NCI-H1105 treated with DMSO at 0.1 percent for 48 hours (cell line): ENCODE results near the gene DAPK1.

Source experiments
- DNase-seq: peaks from one replicate; lab custom pipeline; 2025; lab: John Stamatoyannopoulos, UW

DAPK1 gene

GRCh38 chr9:87668722-87669121, 171.1 kb downstream of the DAPK1 start:
- DNase-seq: no peak

DNA sequence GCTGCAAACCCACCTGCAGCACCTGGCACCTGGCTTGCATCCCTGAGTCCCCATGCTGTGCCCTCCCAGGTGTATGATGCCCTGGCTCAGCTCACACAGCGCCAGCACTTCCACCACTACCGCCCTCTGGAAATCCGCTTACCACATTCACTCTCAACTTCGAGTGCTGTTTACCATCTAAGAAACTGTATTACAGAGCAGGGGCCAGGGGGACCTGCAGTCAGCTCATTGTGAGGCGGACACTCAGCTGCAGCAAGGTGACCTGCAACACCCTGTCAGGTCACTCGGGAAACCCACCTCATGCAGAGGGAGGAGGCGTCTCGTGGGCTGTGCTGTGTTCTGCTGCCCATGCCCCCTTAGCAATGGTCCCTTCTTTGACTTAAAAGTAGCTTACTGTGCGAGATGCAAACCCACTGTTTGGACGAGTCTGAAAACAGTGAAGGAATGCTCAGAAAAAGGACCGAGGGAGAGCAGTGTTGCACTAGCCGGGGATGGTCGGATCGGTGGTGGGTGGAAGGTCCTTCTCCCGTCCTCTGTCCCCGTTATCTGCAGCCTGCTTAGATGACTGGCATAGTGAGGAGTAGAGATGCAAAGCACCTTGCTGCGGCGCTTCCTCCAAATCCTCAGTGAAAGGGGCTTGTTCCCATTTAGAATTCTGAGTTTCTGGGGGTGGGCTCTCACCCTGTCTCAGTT, 173.1 kb downstream of the DAPK1 start:
- DNase-seq: peak; percentile 44

DNA sequence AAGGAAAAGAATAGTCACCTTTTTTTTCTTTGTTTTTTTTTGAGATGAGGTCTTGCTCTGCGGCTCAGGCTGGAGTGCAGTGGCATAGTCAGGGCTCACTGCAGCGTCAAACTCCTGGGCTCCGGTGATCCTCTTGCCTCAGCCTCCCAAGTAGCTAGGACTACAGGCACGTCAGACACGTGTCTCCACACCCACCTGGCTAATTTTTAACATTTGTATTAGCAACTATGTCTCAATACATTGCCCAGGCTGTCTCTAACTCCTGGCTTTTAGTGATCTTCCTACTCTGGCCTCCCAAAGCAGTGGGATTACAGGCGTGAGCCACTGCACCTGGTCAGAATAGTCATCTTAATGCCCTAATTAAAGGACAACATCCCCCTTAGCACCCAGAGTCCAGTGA, 173.8 kb downstream of the DAPK1 start:
- no peak for DNase-seq

- no peak for DNase-seq
Measured at GRCh38 chr9:87671925-87672324, 174.3 kb downstream of the DAPK1 start.

DNA sequence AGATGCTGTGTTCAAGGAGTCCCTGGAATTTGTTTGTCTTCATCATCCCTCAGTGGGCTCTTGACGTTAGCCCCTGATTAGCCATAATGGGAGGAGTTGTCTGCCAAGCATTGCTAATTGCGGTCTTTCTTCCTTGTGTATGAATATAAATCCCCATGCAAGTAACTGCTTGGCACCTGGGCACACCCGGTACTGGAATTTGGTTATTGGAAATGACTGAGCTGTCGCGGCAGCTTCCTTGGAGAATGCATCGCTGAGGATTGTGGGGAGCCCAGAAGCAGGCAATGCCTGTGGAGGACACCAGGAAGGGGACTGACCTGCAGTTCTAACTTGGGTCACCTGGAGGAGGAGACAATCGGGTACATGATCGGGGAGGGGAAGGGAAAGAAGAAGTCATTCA, 174.9 kb downstream of the DAPK1 start:
- DNase-seq: no peak

- DNase-seq: no peak
Measured at GRCh38 chr9:87673446-87674120, 175.9 kb downstream of the DAPK1 start.

DNA sequence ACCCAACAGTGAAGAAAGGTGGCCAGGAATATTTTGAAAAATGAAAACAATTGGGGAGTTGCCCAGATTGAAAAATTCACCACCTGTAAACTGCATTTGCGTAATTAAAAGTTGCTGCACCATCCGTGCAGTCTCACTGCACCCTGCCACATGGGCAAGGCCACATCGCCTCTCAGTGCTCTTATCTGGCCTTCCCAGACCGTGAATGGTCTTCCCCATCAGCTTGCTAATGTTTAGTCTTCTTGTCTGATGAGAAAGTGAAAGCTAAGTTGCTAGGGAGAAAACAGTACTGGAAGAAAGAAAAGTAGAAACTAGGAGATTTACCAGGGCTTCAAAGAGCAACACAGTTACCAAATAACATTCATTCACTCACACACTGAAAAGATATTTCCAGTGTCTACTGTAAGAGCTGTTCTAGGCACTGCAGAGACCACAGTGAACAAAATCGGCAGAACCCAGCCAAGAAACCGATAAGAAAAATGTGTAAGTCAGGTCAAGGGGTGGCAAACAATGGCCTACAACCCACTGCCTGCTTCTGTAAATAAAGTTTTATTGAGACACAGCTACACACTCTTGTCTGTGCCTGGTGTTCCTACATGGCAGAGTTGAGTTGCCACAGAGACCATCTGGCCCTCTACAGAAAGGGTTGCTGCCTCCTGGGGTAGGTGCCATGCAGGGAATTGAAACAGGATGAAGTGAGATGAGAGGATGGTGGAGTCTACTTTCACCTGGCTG, 177.1 kb downstream of the DAPK1 start:
- no peak for DNase-seq

DNA sequence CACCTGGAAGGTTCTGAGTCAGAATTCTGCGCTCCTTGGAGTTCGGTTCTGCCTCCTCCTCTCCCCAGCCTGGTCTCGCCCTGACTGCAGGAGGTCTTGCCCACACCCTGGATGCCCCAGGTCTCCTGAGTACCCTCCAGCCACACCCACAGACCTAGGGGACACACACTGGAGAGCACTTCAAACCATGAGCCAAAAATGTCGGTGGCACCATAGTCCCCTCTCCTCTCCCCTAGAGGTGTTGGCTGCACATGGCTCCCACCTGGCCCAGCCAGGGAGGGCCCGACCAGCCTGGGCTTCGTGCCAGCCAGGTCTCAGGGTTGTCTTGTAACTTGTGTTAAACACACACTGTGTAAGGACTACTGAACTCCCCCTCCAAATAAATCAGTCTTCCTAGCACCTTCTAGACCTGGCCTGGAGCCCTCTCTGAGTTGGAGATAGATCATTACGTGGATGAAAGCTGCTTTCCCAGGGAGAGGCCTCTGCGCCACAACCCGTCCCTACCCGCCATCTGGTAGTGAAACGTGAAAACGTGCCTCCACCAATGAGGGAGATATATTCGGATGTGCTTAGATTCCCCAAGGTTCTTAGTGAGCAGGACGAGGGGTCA, 178.3 kb downstream of the DAPK1 start:
- peak; percentile 33 for DNase-seq

- no peak for DNase-seq
Measured at GRCh38 chr9:87676976-87677775, 179.5 kb downstream of the DAPK1 start.

- no peak for DNase-seq
Measured at GRCh38 chr9:87677776-87678587, 180.3 kb downstream of the DAPK1 start.

DNA sequence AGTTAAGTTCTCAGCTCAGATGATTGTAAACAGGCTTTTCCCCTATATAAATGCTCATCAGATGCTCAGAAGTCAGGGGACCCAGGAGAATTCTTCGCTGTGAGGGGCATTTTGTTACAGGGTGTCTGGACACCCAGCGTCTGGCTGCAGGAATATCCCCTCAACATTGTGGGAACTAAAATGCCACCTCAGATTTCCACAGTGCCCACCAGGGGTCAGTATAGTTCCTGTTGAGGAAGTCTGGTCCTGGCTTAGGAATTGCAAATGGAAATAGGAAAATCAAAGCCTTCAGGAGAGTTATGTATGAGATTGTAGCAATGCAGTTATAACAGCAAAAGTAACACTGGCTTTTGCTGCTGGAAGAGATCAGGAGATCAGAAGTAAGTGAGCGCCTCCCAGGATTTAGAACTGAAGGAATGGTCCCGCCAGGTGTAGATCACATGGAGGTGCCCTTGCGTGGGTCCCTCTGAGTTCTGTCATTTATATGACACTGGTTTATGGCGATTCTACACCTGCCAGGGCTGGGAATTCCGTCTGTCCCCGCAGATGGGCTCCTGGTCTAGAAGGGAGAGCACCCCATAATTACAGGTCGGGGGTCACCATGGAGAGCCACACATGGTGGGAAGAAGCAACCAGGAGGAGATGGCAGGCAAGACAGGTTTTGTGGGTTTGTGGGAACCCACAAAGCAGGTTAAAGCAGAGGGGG, 181.1 kb downstream of the DAPK1 start:
- peak; percentile 57 for DNase-seq

DNA sequence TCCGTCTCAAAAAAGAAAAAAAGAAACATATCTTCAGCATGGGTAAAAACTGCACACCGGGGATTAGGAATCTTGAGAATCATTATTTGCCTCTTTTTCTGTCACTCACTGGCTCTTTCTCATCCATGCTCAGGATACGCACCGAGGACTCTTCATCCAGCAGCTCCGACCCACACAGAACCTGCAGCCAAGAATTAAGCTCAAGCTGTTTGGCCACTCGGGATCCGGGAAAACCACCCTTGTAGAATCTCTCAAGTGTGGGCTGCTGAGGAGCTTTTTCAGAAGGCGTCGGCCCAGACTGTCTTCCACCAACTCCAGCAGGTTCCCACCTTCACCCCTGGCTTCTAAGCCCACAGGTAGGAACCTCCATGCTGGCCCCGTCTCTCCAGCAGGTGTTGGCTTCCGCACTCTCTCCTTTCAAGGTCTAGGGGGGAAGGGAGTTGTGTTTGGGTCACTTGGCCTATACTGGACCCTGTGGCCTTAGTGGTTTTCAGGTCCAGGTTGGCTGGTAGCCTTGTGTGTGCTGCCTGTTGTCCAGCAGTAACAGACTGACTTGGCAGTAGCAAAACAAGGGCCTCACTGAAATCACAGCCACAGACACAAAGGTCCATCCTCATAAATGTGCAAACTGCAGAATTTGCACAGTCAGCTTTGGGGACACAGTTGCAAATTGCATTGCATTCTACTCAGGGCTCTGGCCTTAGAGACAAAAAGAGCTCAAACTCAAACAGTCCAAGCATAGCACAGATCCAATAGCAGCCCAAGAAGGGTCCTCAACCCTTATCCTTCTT, 183.8 kb downstream of the DAPK1 start:
- no peak for DNase-seq

DNA sequence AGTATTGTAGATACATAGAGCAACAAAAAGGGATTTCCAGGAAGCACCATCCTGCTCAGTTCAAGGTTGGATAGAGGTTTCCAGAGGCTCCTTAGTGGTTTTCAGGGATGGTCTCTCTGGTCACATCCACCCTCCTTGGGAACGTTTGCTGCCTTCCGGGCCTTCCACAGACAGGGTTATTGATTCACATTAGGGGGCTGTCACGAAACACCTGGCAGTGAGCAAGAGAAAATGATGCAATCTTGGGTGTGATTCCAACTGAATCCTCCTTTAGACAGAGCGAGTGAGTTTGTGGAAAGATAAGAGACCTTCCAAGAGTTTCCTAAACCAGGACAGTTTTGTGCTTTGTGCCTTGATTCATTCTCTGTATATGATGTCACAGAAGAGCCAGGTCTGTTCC, 184.4 kb downstream of the DAPK1 start:
- DNase-seq: no peak

DNA sequence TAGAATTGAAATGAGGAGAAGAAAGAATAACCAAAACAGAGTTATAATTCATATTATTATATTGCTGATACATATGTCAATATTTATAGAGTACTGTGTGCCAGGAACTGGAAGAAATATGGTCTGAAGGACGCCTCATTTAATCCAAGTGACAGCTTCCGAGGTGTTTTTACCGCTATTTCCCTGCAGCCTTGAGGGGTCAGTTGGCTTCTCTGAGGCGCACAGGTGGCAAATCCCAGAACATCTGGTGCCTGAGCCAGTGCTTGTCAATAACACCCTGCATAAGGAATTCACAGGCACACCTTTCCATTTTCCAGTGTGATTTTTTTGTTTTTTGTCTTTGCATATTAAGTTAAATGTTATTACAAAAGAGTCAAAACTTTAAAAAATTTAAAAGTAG, 185.0 kb downstream of the DAPK1 start:
- DNase-seq: no peak

DNA sequence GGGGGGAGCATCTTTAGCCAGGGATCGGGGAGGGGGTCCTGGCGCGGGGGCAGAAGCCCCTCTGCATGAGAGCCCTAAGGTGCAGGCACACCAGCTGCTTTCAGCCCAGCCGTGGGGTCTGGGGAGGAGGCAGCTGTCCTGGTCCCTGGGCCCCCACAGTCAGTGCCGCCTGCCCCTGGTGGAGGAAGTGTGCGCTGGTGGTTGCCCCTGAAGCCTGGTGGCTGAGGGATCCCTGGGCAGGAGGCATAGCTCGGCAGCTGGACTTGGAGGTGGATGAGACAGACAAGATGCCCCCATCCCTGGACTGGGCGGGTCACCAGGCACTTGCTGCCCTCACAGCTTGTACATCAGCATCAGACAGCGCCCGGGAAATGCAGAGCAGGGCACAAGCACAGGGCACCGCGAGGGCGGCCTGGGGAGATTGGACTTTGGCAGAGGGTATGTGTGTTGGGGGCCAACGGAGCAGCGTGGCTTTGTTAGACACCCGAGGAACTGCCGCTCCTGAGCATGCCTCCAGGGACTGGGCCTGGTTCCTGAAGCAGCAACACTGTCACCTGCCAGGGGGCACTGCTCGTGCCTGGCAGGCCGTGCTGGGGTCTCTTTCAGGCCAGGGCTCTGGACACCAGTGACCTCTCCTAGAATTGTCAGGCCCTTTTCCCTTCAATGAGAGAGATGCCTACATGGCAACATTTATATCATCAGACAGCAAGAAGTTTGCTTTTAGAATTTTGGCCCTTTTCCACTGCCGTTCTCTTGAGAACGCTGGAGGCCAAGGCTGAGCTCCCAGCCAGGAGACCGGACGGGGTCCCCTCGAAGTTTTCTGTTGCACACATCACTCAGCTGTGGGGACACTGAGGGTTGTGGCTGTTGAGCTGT, 186.3 kb downstream of the DAPK1 start:
- no peak for DNase-seq

- peak; percentile 32 for DNase-seq
Measured at GRCh38 chr9:87684627-87685219, 187.1 kb downstream of the DAPK1 start.

DNA sequence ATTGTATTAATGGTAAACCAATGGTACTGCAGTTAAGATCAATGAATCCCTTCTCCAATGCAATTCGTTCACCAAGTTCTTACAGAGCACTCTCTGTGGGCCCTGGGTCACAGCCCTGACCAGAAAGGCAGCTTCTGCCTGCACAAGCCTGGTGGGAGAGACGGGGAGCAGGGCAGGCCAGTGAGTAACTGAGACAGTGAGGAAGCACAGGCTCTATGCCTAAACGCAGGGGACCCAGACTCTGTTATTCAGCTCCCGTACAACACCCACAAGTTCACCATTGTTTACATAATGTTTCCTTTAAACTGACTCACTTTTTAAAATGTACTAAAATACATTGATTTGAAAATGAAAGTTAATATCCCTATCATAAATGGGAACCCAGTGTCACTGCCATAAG, 187.8 kb downstream of the DAPK1 start:
- DNase-seq: no peak

DNA sequence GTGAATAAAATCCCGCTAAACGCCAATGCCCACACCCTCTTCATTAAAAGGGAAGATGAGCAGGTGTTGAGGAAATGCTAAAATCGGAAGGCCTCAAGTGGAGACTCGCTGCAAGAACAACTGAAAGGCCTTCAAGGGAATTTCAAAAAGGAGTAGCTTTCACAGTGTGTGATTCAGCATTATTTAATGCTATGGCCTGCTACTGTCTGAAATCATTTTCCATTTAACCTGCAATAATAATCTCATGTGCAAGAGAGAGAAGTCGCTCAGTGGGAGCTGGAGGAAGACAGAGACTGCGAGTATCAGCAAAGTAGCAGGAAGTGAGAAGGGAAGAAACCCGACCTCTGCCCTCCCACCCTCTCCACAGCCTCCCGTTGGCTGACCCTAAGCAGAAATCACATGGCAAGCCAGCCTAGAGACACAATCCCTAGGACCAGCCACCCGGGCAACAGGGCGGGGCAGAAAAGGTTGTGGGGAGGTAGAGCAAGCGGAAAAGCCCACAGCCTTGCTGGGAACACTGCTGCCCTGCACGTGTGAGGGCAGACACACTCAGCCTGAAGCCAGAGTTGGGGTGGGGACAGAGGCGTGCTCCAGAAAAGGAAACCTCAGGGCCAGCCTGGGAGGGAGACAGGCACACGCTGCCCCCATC, 188.3 kb downstream of the DAPK1 start:
- no peak for DNase-seq
